K562 (cell line): ENCODE data around the gene CLEC18B. TPM values are rescaled to one million over a fixed set of nuclear protein-coding genes. Genes with fewer than 3 reads are reported as not detected.

Experiments
- ATAC-seq: fragments of 200-7000 bp; cut with Tn5 transposase; 3 replicates; pipeline ENCODE4 v1.9.1; 2020; ENCODE audit warnings: moderate library complexity
- BruUV-seq: library from RNA; stranded (reverse); fragments of 400-500 nt; replicated peaks from 2 replicates; lab custom pipeline; 2021; lab: Mats Ljungman, UMichigan
- CTCF ChIA-PET: fragments of 300-600 bp; formaldehyde crosslinking; extraction: SDS; loops from one replicate; lab custom pipeline; 2021; ENCODE audit warnings: low intra/inter-chr PET ratio; lab: Yijun Ruan, JAX
- POLR2A ChIA-PET: fragments of 300-600, 350-650 bp; sonication (Branson Sonifier 250); formaldehyde crosslinking; extraction: SDS; loops from one replicate; lab custom pipeline; 2021; ENCODE audit warnings: antibody characterized with exemption, inconsistent platforms; lab: Yijun Ruan, JAX
- DNase-seq, 4 experiments: peaks; one replicate each; pipeline versions ENCODE4 v3.0.0 to v3.0.0-alpha.2; 2011 to 2018; ENCODE audit warnings: low spot score in 3 of 4, mixed read lengths in 3 of 4; ENCODE audit errors: extremely low read depth in 1 of 4
- FAIRE-seq: peaks from 2 replicates; lab custom pipeline; 2011; peaks lifted over from hg19 to GRCh38; lab: Jason Lieb, UNC
- H2AFZ ChIP-seq: 2 replicates; pipeline ENCODE4 v1.6.0; 2011; ENCODE audit warnings: low read depth, low read length, control low read depth, inconsistent platforms
- H3K27ac ChIP-seq: fragments of 200-600 bp; 3 replicates; pipeline ENCODE4 v1.8.0; 2011; ENCODE audit warnings: low read depth, mild to moderate bottlenecking, control low read depth, inconsistent platforms, low read length, moderate library complexity, mixed read lengths; ENCODE audit errors: extremely low read depth
- H3K27me3 ChIP-seq, 2 experiments: fragments of 300-600 bp in 1 of 2; 2 replicates in 1 of 2; 3 replicates in 1 of 2; pipeline versions ENCODE4 v1.6.0 to v1.8.0; 2011; ENCODE audit warnings: inconsistent platforms in 2 of 2, low read length in 2 of 2, mild to moderate bottlenecking in 1 of 2, mixed read lengths in 1 of 2, moderate library complexity in 1 of 2; ENCODE audit not compliant: control insufficient read depth in 2 of 2, insufficient read depth in 2 of 2
- H3K36me3 ChIP-seq: fragments of 300-600 bp; 3 replicates; pipeline ENCODE4 v1.8.0; 2011; ENCODE audit warnings: mild to moderate bottlenecking, low read length, inconsistent platforms; ENCODE audit not compliant: control insufficient read depth, insufficient read depth
- H3K4me1 ChIP-seq, 2 experiments: fragments of 200-600 bp in 1 of 2; replicated peaks in 1 of 2; 2 replicates in 1 of 2; 3 replicates in 1 of 2; pipeline versions ENCODE4 v1.5.1 to v1.8.0; 2011; ENCODE audit warnings: inconsistent platforms in 2 of 2, low read length in 2 of 2, mild to moderate bottlenecking in 1 of 2, mixed read lengths in 1 of 2, moderate library complexity in 1 of 2; ENCODE audit not compliant: control insufficient read depth in 2 of 2, insufficient read depth in 2 of 2
- H3K4me2 ChIP-seq: 2 replicates; pipeline ENCODE4 v1.6.1; 2011; ENCODE audit warnings: low read length, control low read depth, inconsistent platforms, mixed read lengths; ENCODE audit not compliant: insufficient read depth
- H3K4me3 ChIP-seq: fragments of 200-600 bp; sonication (generic), shearing (Covaris generic); 2 replicates; pipeline ENCODE4 v1.5.1; 2016; ENCODE audit warnings: control low read depth, inconsistent platforms
- H3K79me2 ChIP-seq: fragments of 200-600 bp; 3 replicates; pipeline ENCODE4 v1.8.0; 2011; ENCODE audit warnings: low read length, inconsistent platforms; ENCODE audit not compliant: control insufficient read depth, insufficient read depth
- H3K9ac ChIP-seq, 2 experiments: 2 replicates each; pipeline versions ENCODE4 v1.6.0 to v1.6.1; 2011; ENCODE audit warnings: low read depth in 2 of 2, low read length in 2 of 2, control low read depth in 1 of 2, inconsistent platforms in 1 of 2, mild to moderate bottlenecking in 1 of 2, mixed read lengths in 1 of 2; ENCODE audit not compliant: insufficient read depth in 1 of 2
- H3K9me1 ChIP-seq: one replicate; pipeline ENCODE4 v1.6.0; 2011; ENCODE audit warnings: inconsistent platforms, mild to moderate bottlenecking, low read length, moderate library complexity; ENCODE audit not compliant: control insufficient read depth, insufficient read depth
- H3K9me3 ChIP-seq: replicated peaks from 2 replicates; pipeline ENCODE4 v1.5.1; 2011; ENCODE audit warnings: low read depth, low read length, inconsistent platforms; ENCODE audit not compliant: control insufficient read depth, insufficient read depth
- H4K20me1 ChIP-seq: replicated peaks from 2 replicates; pipeline ENCODE4 v1.6.1; 2011; ENCODE audit warnings: low read length, inconsistent platforms, mixed read lengths; ENCODE audit not compliant: control insufficient read depth, insufficient read depth
- SP2 ChIP-seq: IDR thresholded peaks from 2 replicates; pipeline ENCODE4 v1.6.1; 2011; ENCODE audit warnings: mild to moderate bottlenecking, low read depth, low read length, moderate library complexity; ENCODE audit not compliant: poor library complexity, severe bottlenecking; ENCODE audit errors: extremely low read depth
- ZNF75A ChIP-seq: fragments of 450-650 bp; formaldehyde crosslinking; IDR thresholded peaks from 2 replicates; pipeline ENCODE4 v1.4.0; 2020; ENCODE audit warnings: mild to moderate bottlenecking
- WGBS: fragments of 100-300 bp; shearing (Covaris generic); methylation state at CpG from one replicate; pipeline ENCODE4 v1.1.6; 2016; ENCODE audit warnings: low coverage, mixed read lengths; ENCODE audit not compliant: insufficient coverage; ENCODE audit errors: missing lambda C conversion rate; 5-methylcytosine and 5-hydroxymethylcytosine counted together
- in situ Hi-C: fragments of 300-500 bp; cut with MboI; formaldehyde crosslinking; loops from 4 replicates; pipeline ENCODE4 v1.15.0; 2018; ENCODE audit warnings: inconsistent platforms, mixed read lengths
- intact Hi-C: fragments of 100-400 bp; cut with micrococcal nuclease; formaldehyde crosslinking; loops from 2 replicates; pipeline ENCODE4 v1.14.2; 2022
- polyA plus RNA-seq, 8 experiments: library from polyadenylated mRNA; depleted of rRNA in 4 of 8; stranded (reverse) in 5 of 8; unstranded in 3 of 8; fragments of >200 nt; fragmentation: Nextera tagmentation in 2 of 8; fragmentation: Illumina TruSeq in 1 of 8; extraction: Ambion mirVana in 2 of 8; extraction: Trizol in 1 of 8; gene quantifications; 2 replicates each; pipeline versions ENCODE4 v1.2.1 to v1.2.3, GENCODE V29; 2011 to 2014; ENCODE audit warnings: inconsistent platforms in 1 of 8, missing spikeins in 1 of 8
- total RNA-seq, 7 experiments: library from RNA; depleted of rRNA in 6 of 7; stranded (reverse); fragments of >200 nt in 6 of 7; fragmentation: Illumina TruSeq in 2 of 7; extraction: Trizol in 2 of 7; gene quantifications; 2 replicates each; pipeline versions ENCODE4 v1.2.1 to v1.2.3, GENCODE V29; 2011 to 2021; ENCODE audit warnings: low replicate concordance in 1 of 7
- TF ChIP-seq, protein P1 (sequence below): fragments of 450-650 bp; IDR thresholded peaks from 2 replicates; pipeline ENCODE4 v1.6.1; 2014; ENCODE audit warnings: low read depth, mild to moderate bottlenecking, moderate library complexity, borderline replicate concordance

Gene CLEC18B
- total and polyA plus RNA-seq, 9 of the 15 experiments (the other 6 are each of a cell fraction or from before 2014, with no cell fraction given), result 0.23 to 7.6 (median 3.5) TPM

DNA sequence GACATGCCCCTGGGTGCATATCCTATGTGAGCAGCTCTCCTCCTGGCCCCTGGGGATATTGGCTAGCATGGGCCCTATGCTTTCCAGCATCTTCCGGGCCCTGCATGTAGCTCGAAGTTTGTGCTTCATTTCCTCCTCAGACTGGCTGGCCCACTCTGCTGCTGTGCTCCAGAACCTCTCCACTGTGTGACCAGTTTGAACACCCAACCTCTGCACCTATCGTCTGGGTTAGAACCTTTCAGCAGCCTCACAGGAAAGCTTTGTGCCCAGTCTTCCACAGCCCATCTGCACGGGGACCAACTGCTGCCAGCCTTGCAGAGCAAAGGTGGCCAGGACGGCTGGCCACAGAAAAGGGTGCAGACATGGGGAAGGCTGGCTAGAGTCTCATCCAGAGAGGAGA, 10.2 kb upstream of the CLEC18B start:
- no peak overlapping the region for H3K27ac ChIP-seq
- intact Hi-C loops, result loop anchor here (10.0 kb wide), 1 partner anchor 127 kb away; no protein-coding TSS in a partner anchor
- ChIA-PET CTCF (no interaction called here), POLR2A (no interaction called here)
- H4K20me1 ChIP-seq, result 0 out of 2 replicates have a peak, but pooled peaks cover 4% of the 10 kb centered on the region
- H3K9me1 ChIP-seq, result no peaks in the 10 kb centered on the region
- no peak overlapping the region for H2AFZ ChIP-seq
- in situ Hi-C loops, result no loop called here
- TF ChIP-seq SP2, result no peak
- no peak for TF ChIP-seq ZNF75A (CRISPR knock-in tag)
- TF ChIP-seq, protein P1, sequence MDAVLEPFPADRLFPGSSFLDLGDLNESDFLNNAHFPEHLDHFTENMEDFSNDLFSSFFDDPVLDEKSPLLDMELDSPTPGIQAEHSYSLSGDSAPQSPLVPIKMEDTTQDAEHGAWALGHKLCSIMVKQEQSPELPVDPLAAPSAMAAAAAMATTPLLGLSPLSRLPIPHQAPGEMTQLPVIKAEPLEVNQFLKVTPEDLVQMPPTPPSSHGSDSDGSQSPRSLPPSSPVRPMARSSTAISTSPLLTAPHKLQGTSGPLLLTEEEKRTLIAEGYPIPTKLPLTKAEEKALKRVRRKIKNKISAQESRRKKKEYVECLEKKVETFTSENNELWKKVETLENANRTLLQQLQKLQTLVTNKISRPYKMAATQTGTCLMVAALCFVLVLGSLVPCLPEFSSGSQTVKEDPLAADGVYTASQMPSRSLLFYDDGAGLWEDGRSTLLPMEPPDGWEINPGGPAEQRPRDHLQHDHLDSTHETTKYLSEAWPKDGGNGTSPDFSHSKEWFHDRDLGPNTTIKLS, result no peak
- no peak overlapping the region for H3K4me3 ChIP-seq
- H3K79me2 ChIP-seq, result no peaks in the 10 kb centered on the region
- FAIRE-seq, result no peak
- H3K36me3 ChIP-seq, result no peaks in the 10 kb centered on the region
- no TSS peak for BruUV-seq
- DNase-seq, result peak in 1 of 4 experiments; percentile 2
- H3K4me2 ChIP-seq, result no peak overlapping the region
- H3K9ac ChIP-seq, result no peak overlapping the region; a peak in 1 of 4 replicates
- H3K27me3 ChIP-seq, result no peaks in the 10 kb centered on the region; a peak in 1 of 5 replicates
- ATAC-seq, result no peak
- H3K9me3 ChIP-seq, result no peaks in the 10 kb centered on the region
- H3K4me1 ChIP-seq, result no peaks in the 10 kb centered on the region; a peak in 2 of 5 replicates
- 41% methylated on average over 5 of the region's 5 CpGs for WGBS
